Measurements from ENCODE around the gene SBNO1. TPM values are rescaled to one million over a fixed set of nuclear protein-coding genes. Genes with fewer than 3 reads are reported as not detected.

Gene SBNO1
- total and polyA plus RNA-seq, 2 experiments from 2014 or later: 17.6 to 23.6 TPM

GRCh38 chr12:123265851-123266678 lies 98.6 kb downstream of the SBNO1 start:
- Histone ChIP-seq H3F3A (ENCODE audit: insufficient read depth) (peaks cover 9% of the 10 kb centered on the region), H3K4me1 (ENCODE audit: insufficient read depth) (peaks cover 8% of the 10 kb centered on the region; the same call in 1 of the 2 replicates), H3K27me3 (replicated peaks; ENCODE audit: insufficient read depth) (no peaks in the 10 kb centered on the region), H2AFZ (no peak overlapping the region), H3K9me2 (ENCODE audit: insufficient read depth) (no peaks in the 10 kb centered on the region), H3K9ac (no peak overlapping the region), H3K36me3 (ENCODE audit: low read depth) (peaks cover 18% of the 10 kb centered on the region), H3K79me2 (ENCODE audit: insufficient read depth) (peaks cover 96% of the 10 kb centered on the region), H3K9me3 (ENCODE audit: low read depth) (no peaks in the 10 kb centered on the region), H3K27ac (no peak overlapping the region), H3K4me3 (no peak overlapping the region), H3K4me2 (ENCODE audit: unreplicated experiment) (no peak overlapping the region), H4K20me1 (ENCODE audit: insufficient read depth) (no peaks in the 10 kb centered on the region)
- WGBS, 2 experiments (ENCODE audit: low coverage in 1 of 2, low lambda C conversion rate in 2 of 2, missing lambda C conversion rate in 2 of 2): 91 to 93% methylated on average over 35 of the region's 35 CpGs
- TF ChIP-seq EZH2phosphoT487 (IDR thresholded peaks at IDR 0.05; ENCODE audit: insufficient read depth, low read depth) (no peak), EZH2 (IDR thresholded peaks at IDR 0.05; ENCODE audit: insufficient read depth, poor library complexity, severe bottlenecking) (no peak)
- in situ Hi-C loops (cut with MboI): no loop called here
- DNase-seq: no peak

- in situ Hi-C loops (cut with MboI): no loop called here
- Histone ChIP-seq H3K9me3 (ENCODE audit: low read depth) (no peaks in the 10 kb centered on the region), H3K4me3 (no peak overlapping the region), H3K27ac (no peak overlapping the region), H3K79me2 (ENCODE audit: insufficient read depth) (peaks cover 92% of the 10 kb centered on the region), H3F3A (ENCODE audit: insufficient read depth) (peaks cover 22% of the 10 kb centered on the region), H3K9ac (no peak overlapping the region), H4K20me1 (ENCODE audit: insufficient read depth) (no peaks in the 10 kb centered on the region), H3K4me2 (ENCODE audit: unreplicated experiment) (no peak overlapping the region), H3K36me3 (ENCODE audit: low read depth) (peaks cover 33% of the 10 kb centered on the region), H3K9me2 (ENCODE audit: insufficient read depth) (no peaks in the 10 kb centered on the region), H3K4me1 (ENCODE audit: insufficient read depth) (peaks cover 8% of the 10 kb centered on the region; the same call in 1 of the 2 replicates), H3K27me3 (replicated peaks; ENCODE audit: insufficient read depth) (no peaks in the 10 kb centered on the region), H2AFZ (no peak overlapping the region)
- DNase-seq: no peak
- no peak for TF ChIP-seq EZH2 (IDR thresholded peaks at IDR 0.05; ENCODE audit: insufficient read depth, poor library complexity, severe bottlenecking)
- no peak for TF ChIP-seq EZH2phosphoT487 (IDR thresholded peaks at IDR 0.05; ENCODE audit: insufficient read depth, low read depth)
- WGBS, 2 experiments (ENCODE audit: low coverage in 1 of 2, low lambda C conversion rate in 2 of 2, missing lambda C conversion rate in 2 of 2): 61 to 63% methylated on average over 7 of the region's 7 CpGs
Observed at GRCh38 chr12:123264642-123265041, 100.0 kb downstream of the SBNO1 start.

- peaks cover 33% of the 10 kb centered on the region for H3F3A ChIP-seq (ENCODE audit: insufficient read depth)
- H3K4me3 ChIP-seq: no peak overlapping the region
- TF ChIP-seq EZH2 (IDR thresholded peaks at IDR 0.05; ENCODE audit: insufficient read depth, poor library complexity, severe bottlenecking) (no peak), EZH2phosphoT487 (IDR thresholded peaks at IDR 0.05; ENCODE audit: insufficient read depth, low read depth) (no peak)
- H3K27ac ChIP-seq: no peak overlapping the region
- DNase-seq: no peak
- no peak overlapping the region for H3K4me2 ChIP-seq (ENCODE audit: unreplicated experiment)
- H2AFZ ChIP-seq: no peak overlapping the region
- H3K9me2 ChIP-seq (ENCODE audit: insufficient read depth): no peaks in the 10 kb centered on the region
- in situ Hi-C loops (cut with MboI): no loop called here
- H3K4me1 ChIP-seq (ENCODE audit: insufficient read depth): no peaks in the 10 kb centered on the region
- peaks cover 45% of the 10 kb centered on the region for H3K36me3 ChIP-seq (ENCODE audit: low read depth)
- peaks cover 79% of the 10 kb centered on the region for H3K79me2 ChIP-seq (ENCODE audit: insufficient read depth)
- no peaks in the 10 kb centered on the region for H3K9me3 ChIP-seq (ENCODE audit: low read depth)
- no peaks in the 10 kb centered on the region for H4K20me1 ChIP-seq (ENCODE audit: insufficient read depth)
- H3K27me3 ChIP-seq (replicated peaks; ENCODE audit: insufficient read depth): no peaks in the 10 kb centered on the region
- WGBS, 2 experiments (ENCODE audit: low coverage in 1 of 2, low lambda C conversion rate in 2 of 2, missing lambda C conversion rate in 2 of 2): 93 to 94% methylated on average over 8 of the region's 8 CpGs
- no peak overlapping the region for H3K9ac ChIP-seq
Observed at GRCh38 chr12:123263196-123263817, 101.3 kb downstream of the SBNO1 start.

- H3K36me3 ChIP-seq (ENCODE audit: low read depth): peaks cover 56% of the 10 kb centered on the region
Observed at GRCh38 chr12:123261196-123261595, 103.5 kb downstream of the SBNO1 start.

More at GRCh38 chr12:123261196-123261595, 103.5 kb downstream of the SBNO1 start:
- Histone ChIP-seq H3F3A (ENCODE audit: insufficient read depth) (peaks cover 35% of the 10 kb centered on the region), H3K9me2 (ENCODE audit: insufficient read depth) (no peaks in the 10 kb centered on the region), H3K9me3 (ENCODE audit: low read depth) (no peaks in the 10 kb centered on the region), H3K9ac (no peak overlapping the region), H3K27ac (no peak overlapping the region), H3K4me2 (ENCODE audit: unreplicated experiment) (no peak overlapping the region), H3K27me3 (replicated peaks; ENCODE audit: insufficient read depth) (no peaks in the 10 kb centered on the region), H4K20me1 (ENCODE audit: insufficient read depth) (no peaks in the 10 kb centered on the region), H3K4me1 (ENCODE audit: insufficient read depth) (no peaks in the 10 kb centered on the region), H3K79me2 (ENCODE audit: insufficient read depth) (peaks cover 73% of the 10 kb centered on the region), H2AFZ (no peak overlapping the region), H3K4me3 (no peak overlapping the region)
- TF ChIP-seq EZH2 (IDR thresholded peaks at IDR 0.05; ENCODE audit: insufficient read depth, poor library complexity, severe bottlenecking): no peak
- no peak for TF ChIP-seq EZH2phosphoT487 (IDR thresholded peaks at IDR 0.05; ENCODE audit: insufficient read depth, low read depth)
- in situ Hi-C loops (cut with MboI): no loop called here
- 86 to 88% methylated on average over 4 of the region's 4 CpGs for WGBS, 2 experiments (ENCODE audit: low coverage in 1 of 2, low lambda C conversion rate in 2 of 2, missing lambda C conversion rate in 2 of 2)
- DNase-seq: no peak
